Panc1 (cell line): ENCODE measurements around the gene PRR35.

Source experiments
- CTCF ChIP-seq: fragments of 450-650 bp; IDR thresholded peaks from 2 replicates; pipeline ENCODE4 v1.5.1; 2017; ENCODE audit warnings: mild to moderate bottlenecking
- POLR2AphosphoS5 ChIP-seq: IDR thresholded peaks from 2 replicates; pipeline ENCODE4 v1.6.1; 2012; ENCODE audit warnings: mild to moderate bottlenecking, low read depth, low read length, moderate library complexity
- TF ChIP-seq, protein P1 (sequence below), 2 experiments: IDR thresholded peaks; 2 replicates each; pipeline ENCODE4 v1.6.1; 2011 to 2012; ENCODE audit warnings: low read depth in 2 of 2, control low read depth in 1 of 2, low read length in 1 of 2, mild to moderate bottlenecking in 1 of 2, moderate library complexity in 1 of 2; ENCODE audit not compliant: insufficient read depth in 1 of 2

GRCh38 chr16:534135-534534 is 26.1 kb upstream of the PRR35 start:
- TF ChIP-seq CTCF (no peak), POLR2AphosphoS5 (no peak)
- TF ChIP-seq, protein P1, sequence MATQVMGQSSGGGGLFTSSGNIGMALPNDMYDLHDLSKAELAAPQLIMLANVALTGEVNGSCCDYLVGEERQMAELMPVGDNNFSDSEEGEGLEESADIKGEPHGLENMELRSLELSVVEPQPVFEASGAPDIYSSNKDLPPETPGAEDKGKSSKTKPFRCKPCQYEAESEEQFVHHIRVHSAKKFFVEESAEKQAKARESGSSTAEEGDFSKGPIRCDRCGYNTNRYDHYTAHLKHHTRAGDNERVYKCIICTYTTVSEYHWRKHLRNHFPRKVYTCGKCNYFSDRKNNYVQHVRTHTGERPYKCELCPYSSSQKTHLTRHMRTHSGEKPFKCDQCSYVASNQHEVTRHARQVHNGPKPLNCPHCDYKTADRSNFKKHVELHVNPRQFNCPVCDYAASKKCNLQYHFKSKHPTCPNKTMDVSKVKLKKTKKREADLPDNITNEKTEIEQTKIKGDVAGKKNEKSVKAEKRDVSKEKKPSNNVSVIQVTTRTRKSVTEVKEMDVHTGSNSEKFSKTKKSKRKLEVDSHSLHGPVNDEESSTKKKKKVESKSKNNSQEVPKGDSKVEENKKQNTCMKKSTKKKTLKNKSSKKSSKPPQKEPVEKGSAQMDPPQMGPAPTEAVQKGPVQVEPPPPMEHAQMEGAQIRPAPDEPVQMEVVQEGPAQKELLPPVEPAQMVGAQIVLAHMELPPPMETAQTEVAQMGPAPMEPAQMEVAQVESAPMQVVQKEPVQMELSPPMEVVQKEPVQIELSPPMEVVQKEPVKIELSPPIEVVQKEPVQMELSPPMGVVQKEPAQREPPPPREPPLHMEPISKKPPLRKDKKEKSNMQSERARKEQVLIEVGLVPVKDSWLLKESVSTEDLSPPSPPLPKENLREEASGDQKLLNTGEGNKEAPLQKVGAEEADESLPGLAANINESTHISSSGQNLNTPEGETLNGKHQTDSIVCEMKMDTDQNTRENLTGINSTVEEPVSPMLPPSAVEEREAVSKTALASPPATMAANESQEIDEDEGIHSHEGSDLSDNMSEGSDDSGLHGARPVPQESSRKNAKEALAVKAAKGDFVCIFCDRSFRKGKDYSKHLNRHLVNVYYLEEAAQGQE (IDR thresholded peaks at IDR 0.05; ENCODE audit: insufficient read depth in 1 of 2, low read depth in 2 of 2, low read length in 1 of 2), result no peak
